Muscle of leg (tissue), 11 donors: ENCODE results near the gene PGP. TPM values are rescaled to one million over a fixed set of nuclear protein-coding genes. Genes with fewer than 3 reads are reported as not detected.

ENCODE experiments used
- DNase-seq: peaks from one replicate; pipeline ENCODE4 v3.0.0; 2013
- H3K27ac ChIP-seq: one replicate; pipeline ENCODE4 v1.5.1; 2013; ENCODE audit warnings: mild to moderate bottlenecking, low read length, control low read depth
- H3K27me3 ChIP-seq: one replicate; pipeline ENCODE4 v1.6.1; 2013; ENCODE audit warnings: low read length; ENCODE audit not compliant: control insufficient read depth, insufficient read depth
- H3K36me3 ChIP-seq: one replicate; pipeline ENCODE4 v1.6.1; 2013; ENCODE audit warnings: low read length; ENCODE audit not compliant: control insufficient read depth, insufficient read depth
- H3K4me1 ChIP-seq: one replicate; pipeline ENCODE4 v1.6.1; 2013; ENCODE audit warnings: low read length; ENCODE audit not compliant: control insufficient read depth, insufficient read depth
- H3K4me3 ChIP-seq: one replicate; pipeline ENCODE4 v1.5.1; 2013; ENCODE audit warnings: low read length, control low read depth
- H3K9me3 ChIP-seq: replicated peaks from 2 replicates; pipeline ENCODE4 v1.6.1; 2013; ENCODE audit warnings: low read depth, low read length; ENCODE audit not compliant: control insufficient read depth
- WGBS: methylation state at CpG from one replicate; pipeline ENCODE4 v1.1.5; 2013; ENCODE audit warnings: missing lambda C conversion rate; ENCODE audit not compliant: insufficient coverage; 5-methylcytosine and 5-hydroxymethylcytosine counted together
- polyA plus RNA-seq, 8 donors: library from polyadenylated mRNA; unstranded; fragments of 120-200 nt; gene quantifications; one replicate each; pipeline versions ENCODE4 v1.2.1 to v1.2.3, GENCODE V29; 2013; ENCODE audit warnings: inconsistent platforms in 1 of 8, low replicate concordance in 1 of 8; ENCODE audit not compliant: insufficient read length in 8 of 8, insufficient read depth in 1 of 8
- total RNA-seq: library from RNA; stranded (reverse); fragments of 120-200 nt; gene quantifications from one replicate; pipeline ENCODE4 v1.2.4, GENCODE V29; 2013

The PGP gene
- total and polyA plus RNA-seq, 9 donors: 11.8 to 18.1 (median 16.6) TPM

DNA sequence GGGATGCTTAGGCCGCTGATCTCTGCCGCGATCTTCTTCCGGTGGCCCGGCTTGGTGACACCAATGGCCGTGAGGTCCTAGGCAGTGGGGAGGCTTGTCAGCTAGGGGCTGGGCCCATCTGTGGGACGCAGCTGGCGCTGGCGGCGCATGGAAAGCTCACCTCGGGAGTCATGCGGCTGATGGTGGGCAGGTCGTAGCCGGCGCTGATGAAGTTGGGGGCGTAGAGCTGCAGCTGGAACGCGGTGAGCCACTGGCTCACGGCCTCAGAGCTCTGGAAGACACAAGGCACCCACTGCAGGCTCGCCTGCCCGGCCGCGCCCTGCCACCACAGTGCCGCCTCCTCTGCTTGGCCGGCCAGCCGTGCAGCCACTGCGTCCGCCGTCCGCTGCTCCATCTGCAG, 31.0 kb downstream of the PGP start:
- Histone ChIP-seq H3K36me3 (peaks cover 3% of the 10 kb centered on the region), H3K9me3 (no peaks in the 10 kb centered on the region), H3K4me1 (no peaks in the 10 kb centered on the region), H3K4me3 (no peak overlapping the region), H3K27me3 (no peaks in the 10 kb centered on the region), H3K27ac (no peak overlapping the region)
- WGBS: 91% methylated on average over 29 of the region's 30 CpGs
- no peak for DNase-seq

DNA sequence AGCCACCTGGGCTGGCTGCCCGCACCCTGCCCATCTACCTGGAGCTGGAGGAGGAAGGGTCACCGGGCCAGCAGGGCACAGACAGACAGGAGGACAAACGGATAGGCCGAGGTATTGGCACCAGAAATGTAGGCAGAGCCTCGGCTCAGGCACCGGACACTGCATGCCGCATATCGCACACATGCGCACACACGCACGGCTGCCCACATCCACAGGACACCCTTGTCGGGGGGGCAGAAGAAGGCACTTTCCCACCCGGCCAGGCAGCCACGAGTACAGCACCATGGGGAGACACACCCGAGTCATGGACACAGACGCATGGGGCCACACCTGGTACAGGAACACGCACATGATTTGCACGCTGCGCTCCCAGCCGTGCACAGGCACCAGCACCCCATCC, 32.7 kb downstream of the PGP start:
- H3K4me3 ChIP-seq: no peak overlapping the region
- no peaks in the 10 kb centered on the region for H3K27me3 ChIP-seq
- no peaks in the 10 kb centered on the region for H3K4me1 ChIP-seq
- H3K9me3 ChIP-seq: no peaks in the 10 kb centered on the region
- H3K27ac ChIP-seq: no peak overlapping the region
- 87% methylated on average over 20 of the region's 20 CpGs for WGBS
- no peak for DNase-seq
- peaks cover 12% of the 10 kb centered on the region for H3K36me3 ChIP-seq

DNA sequence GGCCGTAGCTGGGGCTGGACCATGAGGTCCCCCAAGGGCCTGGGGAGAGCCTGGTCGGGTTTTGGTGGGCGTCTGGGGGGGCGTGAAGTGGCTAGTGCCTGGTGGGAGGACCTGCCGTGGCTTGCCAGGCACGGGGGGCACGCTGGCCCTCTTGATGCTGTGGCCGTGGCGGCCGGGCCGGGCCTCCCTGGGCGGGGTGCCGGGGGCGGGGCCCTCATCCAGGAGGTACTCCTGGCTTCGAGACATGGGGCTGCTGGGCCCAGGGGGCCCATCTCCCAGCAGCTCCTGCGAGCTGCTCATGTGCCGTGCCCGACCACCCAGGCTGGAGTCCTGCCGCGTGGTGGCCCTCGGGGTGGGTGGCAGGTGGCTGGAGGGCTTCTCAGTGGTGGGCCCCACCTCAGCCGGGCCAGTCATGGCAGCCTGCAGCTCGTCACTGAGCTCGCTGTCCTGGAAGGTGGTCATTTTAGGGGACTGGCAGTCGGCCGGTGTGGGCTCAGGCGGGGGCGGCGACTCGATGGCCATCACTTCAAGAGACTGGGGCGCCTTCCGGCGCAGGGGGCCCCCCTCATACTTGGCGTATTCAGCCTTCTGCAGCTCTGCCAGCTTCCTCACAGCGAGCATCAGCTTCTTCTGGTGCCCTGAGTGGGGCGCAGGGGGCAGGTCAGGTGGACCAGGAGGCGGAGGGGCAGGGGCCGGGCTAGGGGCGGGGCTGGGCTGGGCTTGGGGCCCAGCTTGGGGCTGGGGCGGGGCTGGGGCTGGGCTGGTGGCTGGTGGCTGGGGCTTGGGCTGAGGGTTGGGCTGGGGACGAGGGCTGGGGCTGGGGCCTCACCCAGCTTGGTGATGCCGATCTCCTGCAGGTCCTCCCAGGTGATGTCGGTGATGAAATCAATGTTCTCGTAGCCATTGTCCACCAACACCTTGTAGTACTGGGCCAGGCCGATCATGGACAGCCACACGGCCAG, 33.4 kb downstream of the PGP start:
- 67% methylated on average over 31 of the region's 46 CpGs for WGBS

DNA sequence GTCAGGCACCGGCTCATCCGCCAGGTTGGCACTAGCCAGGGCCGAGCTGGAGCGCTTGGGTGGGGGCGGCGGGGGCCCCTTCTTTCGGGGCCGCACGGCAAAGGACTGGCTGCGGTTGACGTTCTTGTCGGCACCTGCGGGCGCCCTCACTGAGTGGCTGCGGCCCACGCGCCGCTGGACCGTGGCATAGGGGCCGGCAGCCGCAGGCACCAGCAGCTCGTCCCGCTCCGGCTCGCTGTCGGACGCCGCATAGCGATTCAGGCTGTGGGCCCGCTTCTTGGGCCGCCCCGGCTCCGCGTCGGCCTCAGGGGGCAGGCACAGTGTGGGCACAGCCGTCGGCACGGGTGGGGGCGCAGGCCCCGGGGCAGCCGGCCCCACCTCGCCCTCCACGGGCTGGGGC, 34.2 kb downstream of the PGP start:
- no peak for DNase-seq
- H3K27me3 ChIP-seq: no peaks in the 10 kb centered on the region
- peaks cover 24% of the 10 kb centered on the region for H3K36me3 ChIP-seq
- no peaks in the 10 kb centered on the region for H3K4me1 ChIP-seq
- no peak overlapping the region for H3K4me3 ChIP-seq
- H3K9me3 ChIP-seq: no peaks in the 10 kb centered on the region
- no peak overlapping the region for H3K27ac ChIP-seq
- WGBS: 90% methylated on average over 39 of the region's 43 CpGs

More for the DNA sequence above, 33.4 kb downstream of the PGP start:
- Histone ChIP-seq H3K27ac (no peak overlapping the region), H3K4me3 (no peak overlapping the region), H3K4me1 (no peaks in the 10 kb centered on the region), H3K27me3 (no peaks in the 10 kb centered on the region), H3K36me3 (peaks cover 18% of the 10 kb centered on the region), H3K9me3 (no peaks in the 10 kb centered on the region)
- DNase-seq: no peak

DNA sequence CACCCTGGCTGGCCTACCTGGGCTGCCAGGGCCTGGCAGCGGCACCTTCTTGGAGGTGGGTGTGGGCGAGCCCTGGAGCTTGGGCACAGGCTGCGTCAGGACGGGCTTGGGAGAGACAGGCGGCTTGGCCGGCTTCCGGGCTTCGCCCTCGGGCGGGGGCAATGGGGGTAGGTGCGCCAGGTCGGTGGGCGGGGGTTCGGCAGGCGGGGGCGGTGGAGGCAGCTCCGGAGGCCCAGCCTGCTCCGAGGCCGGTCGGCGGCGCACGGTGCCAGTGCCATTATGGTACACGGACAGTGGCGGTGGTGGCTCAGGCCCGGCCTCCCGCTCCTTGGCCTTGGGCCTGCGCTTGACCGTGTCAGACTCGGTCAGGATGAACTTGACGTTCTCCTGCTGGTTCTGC, 35.1 kb downstream of the PGP start:
- H3K36me3 ChIP-seq: peaks cover 33% of the 10 kb centered on the region
- H3K4me1 ChIP-seq: no peaks in the 10 kb centered on the region
- H3K27ac ChIP-seq: no peak overlapping the region
- WGBS: 95% methylated on average over 20 of the region's 31 CpGs
- no peaks in the 10 kb centered on the region for H3K9me3 ChIP-seq
- H3K27me3 ChIP-seq: no peaks in the 10 kb centered on the region
- no peak for DNase-seq
- H3K4me3 ChIP-seq: no peak overlapping the region

DNA sequence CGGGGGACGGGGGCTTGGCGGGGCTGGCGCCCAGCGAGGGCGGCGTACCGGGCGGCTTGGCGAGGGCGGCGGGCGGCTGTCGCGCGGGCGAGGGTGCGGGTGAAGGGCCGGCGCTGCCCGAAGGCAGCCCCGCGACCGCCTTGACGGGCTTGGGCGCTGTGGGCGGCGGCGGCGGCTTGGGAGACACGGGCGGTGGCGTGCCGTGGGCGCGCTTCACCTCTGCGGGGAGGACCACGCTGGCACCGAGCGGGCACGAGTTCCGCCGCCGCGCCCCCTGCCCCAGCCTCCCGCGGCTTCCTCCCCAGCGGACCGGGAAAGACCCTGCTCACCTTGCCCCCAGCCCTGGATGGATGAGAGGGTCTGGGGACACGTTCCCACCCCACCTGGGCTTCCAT, 35.5 kb downstream of the PGP start:
- Histone ChIP-seq H3K9me3 (no peaks in the 10 kb centered on the region), H3K36me3 (peaks cover 37% of the 10 kb centered on the region), H3K4me1 (no peaks in the 10 kb centered on the region), H3K27me3 (no peaks in the 10 kb centered on the region), H3K4me3 (no peak overlapping the region), H3K27ac (no peak overlapping the region)
- no peak for DNase-seq
- 22% methylated on average over 44 of the region's 50 CpGs for WGBS

DNA sequence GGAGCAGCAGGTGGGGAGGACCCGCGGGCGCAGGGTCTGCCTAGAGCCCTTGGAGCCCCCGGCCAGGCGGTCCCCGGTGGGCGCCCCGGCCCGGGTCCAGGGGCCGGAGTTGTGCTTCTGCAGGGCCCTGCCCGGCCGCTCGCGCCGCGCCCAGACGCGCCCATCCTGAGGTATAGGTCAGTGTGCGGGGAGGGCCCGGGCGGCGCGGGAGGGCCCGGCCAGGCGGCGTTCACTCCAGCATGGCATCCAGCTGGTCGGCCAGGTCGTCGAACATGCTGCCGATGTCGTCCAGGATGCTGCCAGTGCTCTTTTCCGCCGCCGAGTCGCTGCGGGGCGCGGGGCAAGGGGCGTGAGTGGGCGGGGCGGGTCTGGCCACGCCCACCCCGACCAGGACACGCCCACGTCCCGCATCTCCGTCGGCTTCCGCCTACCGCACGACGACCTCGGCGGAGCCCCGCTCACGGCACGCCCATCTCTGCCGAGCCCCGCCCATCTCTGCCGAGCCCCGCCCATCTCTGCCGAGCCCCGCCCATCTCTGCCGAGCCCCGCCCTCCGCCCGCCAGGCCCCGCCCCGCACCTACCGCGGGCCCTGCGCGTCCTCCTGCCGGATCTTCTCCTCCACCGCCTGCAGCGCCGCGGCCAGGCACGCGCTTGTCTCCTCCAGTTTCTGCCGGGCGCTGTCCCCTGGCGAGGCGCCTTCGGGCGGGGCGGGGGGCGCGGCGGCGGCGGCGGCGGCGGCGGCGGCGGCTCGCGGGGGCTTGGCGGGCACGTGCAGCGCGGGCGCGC, 36.1 kb downstream of the PGP start:
- no peak overlapping the region for H3K4me3 ChIP-seq
- no peak overlapping the region for H3K27ac ChIP-seq
- no peaks in the 10 kb centered on the region for H3K9me3 ChIP-seq
- H3K4me1 ChIP-seq: no peaks in the 10 kb centered on the region
- peaks cover 42% of the 10 kb centered on the region for H3K36me3 ChIP-seq
- no peaks in the 10 kb centered on the region for H3K27me3 ChIP-seq
- 23% methylated on average over 102 of the region's 106 CpGs for WGBS
- peak; percentile 68 for DNase-seq

DNA sequence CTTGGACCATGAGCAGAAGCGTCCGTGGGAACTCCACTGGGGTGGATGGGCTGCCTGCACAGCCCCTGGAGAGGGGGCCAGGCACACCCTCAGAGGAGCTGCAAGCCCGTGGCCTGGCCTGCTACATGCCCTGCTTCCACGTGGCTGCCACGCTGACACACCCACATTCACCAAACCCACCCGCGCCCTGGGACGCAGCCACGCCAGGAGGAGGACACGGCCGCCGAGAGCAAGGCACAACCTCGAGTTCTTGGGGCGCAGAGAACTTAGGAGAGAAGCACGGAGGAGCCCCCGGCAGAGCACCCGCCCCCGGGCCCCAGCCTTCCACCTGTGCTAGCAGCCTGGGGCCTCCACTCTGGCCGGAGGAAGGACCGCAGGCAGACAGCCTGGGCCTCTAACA, 37.1 kb downstream of the PGP start:
- 84% methylated on average over 12 of the region's 20 CpGs for WGBS
- Histone ChIP-seq H3K9me3 (no peaks in the 10 kb centered on the region), H3K36me3 (peaks cover 48% of the 10 kb centered on the region)

DNA sequence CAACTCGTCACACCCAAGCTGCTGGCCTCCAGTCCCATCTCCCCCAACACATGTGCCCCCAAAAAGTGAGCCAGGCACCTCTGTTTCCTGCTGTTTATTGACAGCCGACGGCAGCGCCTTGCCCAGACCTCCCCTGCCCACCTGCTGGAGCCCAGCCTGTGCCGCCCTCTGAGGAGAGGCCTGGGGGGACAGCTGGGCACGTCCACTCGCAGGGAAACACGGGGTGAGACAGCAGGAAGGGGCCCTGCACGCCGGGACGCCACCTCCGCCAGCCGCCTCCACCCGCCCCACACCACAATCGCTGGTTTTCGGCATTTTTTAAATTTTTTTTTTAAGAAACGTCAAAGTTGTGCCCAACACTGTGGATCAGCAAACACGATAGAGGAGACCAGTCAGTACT, 37.5 kb downstream of the PGP start:
- H3K27me3 ChIP-seq: no peaks in the 10 kb centered on the region
- DNase-seq: no peak
- H3K4me1 ChIP-seq: no peaks in the 10 kb centered on the region
- H3K27ac ChIP-seq: no peak overlapping the region
- no peak overlapping the region for H3K4me3 ChIP-seq
- peaks cover 51% of the 10 kb centered on the region for H3K36me3 ChIP-seq
- 79% methylated on average over 17 of the region's 18 CpGs for whole genome bisulfite sequencing
- H3K9me3 ChIP-seq: no peaks in the 10 kb centered on the region

More for the DNA sequence above, 37.1 kb downstream of the PGP start:
- DNase-seq: no peak
- Histone ChIP-seq H3K27me3 (no peaks in the 10 kb centered on the region), H3K4me3 (no peak overlapping the region), H3K4me1 (no peaks in the 10 kb centered on the region), H3K27ac (no peak overlapping the region)

DNA sequence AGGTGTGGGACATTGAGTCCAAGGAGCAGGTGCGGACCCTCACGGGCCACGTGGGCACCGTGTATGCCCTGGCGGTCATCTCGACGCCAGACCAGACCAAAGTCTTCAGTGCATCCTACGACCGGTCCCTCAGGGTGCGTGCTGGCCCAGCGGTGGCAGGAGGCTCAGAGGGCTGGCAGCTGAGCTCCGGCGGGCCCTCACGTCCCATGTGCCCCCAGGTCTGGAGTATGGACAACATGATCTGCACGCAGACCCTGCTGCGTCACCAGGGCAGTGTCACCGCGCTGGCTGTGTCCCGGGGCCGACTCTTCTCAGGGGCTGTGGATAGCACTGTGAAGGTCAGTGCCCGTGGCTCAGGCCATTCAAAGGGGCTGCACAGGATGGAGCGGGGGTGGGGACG, 38.6 kb downstream of the PGP start:
- Histone ChIP-seq H3K27ac (no peak overlapping the region), H3K36me3 (peaks cover 61% of the 10 kb centered on the region), H3K27me3 (no peaks in the 10 kb centered on the region), H3K9me3 (no peaks in the 10 kb centered on the region), H3K4me1 (no peaks in the 10 kb centered on the region), H3K4me3 (no peak overlapping the region)
- DNase-seq: no peak
- 92% methylated on average over 22 of the region's 23 CpGs for WGBS
